K562 (cell line): Measurements from ENCODE around the gene MAP4K1. TPM values are rescaled to one million over a fixed set of nuclear protein-coding genes. Genes with fewer than 3 reads are reported as not detected.

Source experiments
- ADNP ChIP-seq: fragments of 200-800 bp; sonication (Bioruptor generic); IDR thresholded peaks from 2 replicates; pipeline ENCODE4 v1.6.1; 2016; ENCODE audit warnings: missing genetic modification characterization, missing compliant biosample characterization
- CXXC5 ChIP-seq: fragments of 250-450 bp; sonication (Bioruptor Pico); IDR thresholded peaks from 2 replicates; pipeline ENCODE4 v1.8.0; 2022; ENCODE audit warnings: inconsistent platforms, mild to moderate bottlenecking, moderate library complexity
- ETV6 ChIP-seq, 3 experiments: fragments of 150-350 bp in 1 of 3; sonication (generic) in 1 of 3; formaldehyde crosslinking in 1 of 3; IDR thresholded peaks; 2 replicates each; pipeline versions ENCODE4 v1.6.1 to v1.8.0; 2014 to 2022; ENCODE audit warnings: borderline replicate concordance in 2 of 3, low read depth in 2 of 3, antibody characterized with exemption in 1 of 3, low read length in 1 of 3, mild to moderate bottlenecking in 1 of 3, missing genetic modification reagents in 1 of 3
- KHSRP ChIP-seq: fragments of 450-650 bp; IDR thresholded peaks from 2 replicates; pipeline ENCODE4 v1.6.1; 2017
- MTA3 ChIP-seq: fragments of 450-650 bp; formaldehyde crosslinking; IDR thresholded peaks from 2 replicates; pipeline ENCODE4 v1.6.1; 2017; ENCODE audit warnings: mild to moderate bottlenecking, borderline replicate concordance
- MYC ChIP-seq, 2 experiments: fragments of 250-450 bp in 1 of 2; sonication (Bioruptor Pico) in 1 of 2; IDR thresholded peaks; 2 replicates each; pipeline versions ENCODE4 v1.5.1 to v1.6.1; 2012 to 2021; ENCODE audit warnings: low read depth in 2 of 2, borderline replicate concordance in 1 of 2, improper control_type of control experiment in 1 of 2, low read length in 1 of 2, mild to moderate bottlenecking in 1 of 2, moderate library complexity in 1 of 2
- XRCC4 ChIP-seq: IDR thresholded peaks from one replicate; pipeline ENCODE4 v1.6.1; 2011; ENCODE audit not compliant: insufficient read depth, insufficient read length; ENCODE audit errors: extremely low read depth
- ZNF668 ChIP-seq: fragments of 250-450 bp; sonication (Bioruptor Pico); IDR thresholded peaks from 2 replicates; pipeline ENCODE4 v1.8.0; 2022; ENCODE audit warnings: mild to moderate bottlenecking, inconsistent platforms
- polyA plus RNA-seq, 8 experiments: library from polyadenylated mRNA; depleted of rRNA in 4 of 8; stranded (reverse) in 5 of 8; unstranded in 3 of 8; fragments of >200 nt; fragmentation: Nextera tagmentation in 2 of 8; fragmentation: Illumina TruSeq in 1 of 8; extraction: Ambion mirVana in 2 of 8; extraction: Trizol in 1 of 8; gene quantifications; 2 replicates each; pipeline versions ENCODE4 v1.2.1 to v1.2.3, GENCODE V29; 2011 to 2014; ENCODE audit warnings: inconsistent platforms in 1 of 8, missing spikeins in 1 of 8
- total RNA-seq, 7 experiments: library from RNA; depleted of rRNA in 6 of 7; stranded (reverse); fragments of >200 nt in 6 of 7; fragmentation: Illumina TruSeq in 2 of 7; extraction: Trizol in 2 of 7; gene quantifications; 2 replicates each; pipeline versions ENCODE4 v1.2.1 to v1.2.3, GENCODE V29; 2011 to 2021; ENCODE audit warnings: low replicate concordance in 1 of 7
- TF ChIP-seq, protein P1 (sequence below): fragments of 250-450 bp; sonication (Bioruptor Pico); IDR thresholded peaks from 2 replicates; pipeline ENCODE4 v1.4.0; 2020; ENCODE audit warnings: mild to moderate bottlenecking
- TF ChIP-seq, protein P2 (sequence below): fragments of 450-650 bp; formaldehyde crosslinking; IDR thresholded peaks from 2 replicates; pipeline ENCODE4 v1.4.0; 2020; ENCODE audit warnings: mild to moderate bottlenecking, mixed read lengths
- TF ChIP-seq, protein P3 (sequence below): sonication (generic); formaldehyde crosslinking; IDR thresholded peaks from 2 replicates; pipeline ENCODE4 v1.8.1; 2023; ENCODE audit warnings: mild to moderate bottlenecking, missing genetic modification reagents

MAP4K1 gene
- total and polyA plus RNA-seq, 9 of the 15 experiments (the other 6 are each of a cell fraction or from before 2014, with no cell fraction given), result 0.14 to 3.2 (median 0.73) TPM; not detected in 1

DNA sequence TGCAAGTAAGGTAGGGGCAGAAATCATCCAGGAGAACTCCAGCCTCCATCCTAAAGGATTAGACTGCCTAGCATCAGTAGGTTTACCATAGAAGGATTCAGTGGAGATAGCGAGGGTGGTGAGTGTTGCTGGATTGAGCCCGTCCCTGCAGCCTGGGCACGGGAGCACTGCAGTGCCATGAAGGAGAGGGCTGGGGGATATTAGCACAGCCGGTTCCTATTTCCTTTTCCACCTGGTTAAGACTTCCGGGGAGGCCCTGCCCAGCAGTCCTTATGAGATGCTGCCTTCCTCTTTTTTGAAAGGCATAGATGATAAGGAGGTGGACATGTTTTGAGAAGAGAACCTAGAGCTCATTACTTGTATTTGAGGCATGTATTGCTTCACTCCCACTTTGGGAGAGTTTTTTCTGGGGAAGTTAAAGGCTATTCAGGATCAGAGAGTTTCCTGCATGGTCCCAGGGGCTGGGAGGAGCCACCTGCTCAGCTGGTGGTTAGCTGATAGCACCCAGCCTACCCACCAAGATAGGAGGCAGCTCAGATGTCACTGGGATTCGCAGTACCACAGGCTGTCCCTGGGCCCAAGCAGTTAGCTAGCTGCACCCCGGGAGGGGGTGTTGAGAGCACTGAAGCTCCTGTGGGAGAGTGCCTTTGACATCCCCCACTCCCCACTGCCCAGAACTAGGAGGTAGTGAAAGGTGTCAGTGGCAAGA lies 46.9 kb upstream of the MAP4K1 start (continued):
- peak in 1 of 2 experiments; percentile 83; a peak in 2 of 4 replicates for TF ChIP-seq ETV6 (IDR thresholded peaks at IDR 0.05; ENCODE audit: borderline replicate concordance in 1 of 2, low read depth in 2 of 2, low read length in 1 of 2)
- TF ChIP-seq ETV6 (CRISPR knock-in tag; IDR thresholded peaks at IDR 0.05; ENCODE audit: borderline replicate concordance), result no peak
- TF ChIP-seq, protein P1, sequence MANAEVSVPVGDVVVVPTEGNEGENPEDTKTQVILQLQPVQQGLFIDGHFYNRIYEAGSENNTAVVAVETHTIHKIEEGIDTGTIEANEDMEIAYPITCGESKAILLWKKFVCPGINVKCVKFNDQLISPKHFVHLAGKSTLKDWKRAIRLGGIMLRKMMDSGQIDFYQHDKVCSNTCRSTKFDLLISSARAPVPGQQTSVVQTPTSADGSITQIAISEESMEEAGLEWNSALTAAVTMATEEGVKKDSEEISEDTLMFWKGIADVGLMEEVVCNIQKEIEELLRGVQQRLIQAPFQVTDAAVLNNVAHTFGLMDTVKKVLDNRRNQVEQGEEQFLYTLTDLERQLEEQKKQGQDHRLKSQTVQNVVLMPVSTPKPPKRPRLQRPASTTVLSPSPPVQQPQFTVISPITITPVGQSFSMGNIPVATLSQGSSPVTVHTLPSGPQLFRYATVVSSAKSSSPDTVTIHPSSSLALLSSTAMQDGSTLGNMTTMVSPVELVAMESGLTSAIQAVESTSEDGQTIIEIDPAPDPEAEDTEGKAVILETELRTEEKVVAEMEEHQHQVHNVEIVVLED, result no peak
- no peak for TF ChIP-seq ADNP (tag)
- TF ChIP-seq, protein P2, sequence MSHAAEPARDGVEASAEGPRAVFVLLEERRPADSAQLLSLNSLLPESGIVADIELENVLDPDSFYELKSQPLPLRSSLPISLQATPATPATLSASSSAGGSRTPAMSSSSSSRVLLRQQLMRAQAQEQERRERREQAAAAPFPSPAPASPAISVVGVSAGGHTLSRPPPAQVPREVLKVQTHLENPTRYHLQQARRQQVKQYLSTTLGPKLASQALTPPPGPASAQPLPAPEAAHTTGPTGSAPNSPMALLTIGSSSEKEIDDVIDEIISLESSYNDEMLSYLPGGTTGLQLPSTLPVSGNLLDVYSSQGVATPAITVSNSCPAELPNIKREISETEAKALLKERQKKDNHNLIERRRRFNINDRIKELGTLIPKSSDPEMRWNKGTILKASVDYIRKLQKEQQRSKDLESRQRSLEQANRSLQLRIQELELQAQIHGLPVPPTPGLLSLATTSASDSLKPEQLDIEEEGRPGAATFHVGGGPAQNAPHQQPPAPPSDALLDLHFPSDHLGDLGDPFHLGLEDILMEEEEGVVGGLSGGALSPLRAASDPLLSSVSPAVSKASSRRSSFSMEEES (CRISPR knock-in tag), result no peak
- 0 out of 2 replicates have a peak, but pooled peaks have one; percentile 16 for TF ChIP-seq MTA3
- TF ChIP-seq, protein P3, sequence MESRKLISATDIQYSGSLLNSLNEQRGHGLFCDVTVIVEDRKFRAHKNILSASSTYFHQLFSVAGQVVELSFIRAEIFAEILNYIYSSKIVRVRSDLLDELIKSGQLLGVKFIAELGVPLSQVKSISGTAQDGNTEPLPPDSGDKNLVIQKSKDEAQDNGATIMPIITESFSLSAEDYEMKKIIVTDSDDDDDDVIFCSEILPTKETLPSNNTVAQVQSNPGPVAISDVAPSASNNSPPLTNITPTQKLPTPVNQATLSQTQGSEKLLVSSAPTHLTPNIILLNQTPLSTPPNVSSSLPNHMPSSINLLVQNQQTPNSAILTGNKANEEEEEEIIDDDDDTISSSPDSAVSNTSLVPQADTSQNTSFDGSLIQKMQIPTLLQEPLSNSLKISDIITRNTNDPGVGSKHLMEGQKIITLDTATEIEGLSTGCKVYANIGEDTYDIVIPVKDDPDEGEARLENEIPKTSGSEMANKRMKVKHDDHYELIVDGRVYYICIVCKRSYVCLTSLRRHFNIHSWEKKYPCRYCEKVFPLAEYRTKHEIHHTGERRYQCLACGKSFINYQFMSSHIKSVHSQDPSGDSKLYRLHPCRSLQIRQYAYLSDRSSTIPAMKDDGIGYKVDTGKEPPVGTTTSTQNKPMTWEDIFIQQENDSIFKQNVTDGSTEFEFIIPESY (CRISPR knock-in tag), result no peak
- 0 out of 2 replicates have a peak, but pooled peaks have one; percentile 25 for TF ChIP-seq CXXC5 (CRISPR knock-in tag)
- no peak for TF ChIP-seq KHSRP
- no peak for TF ChIP-seq ZNF668 (CRISPR knock-in tag)
- no peak for TF ChIP-seq XRCC4
- 0 out of 2 replicates have a peak, but pooled peaks have one; percentile 21 for TF ChIP-seq MYC (IDR thresholded peaks at IDR 0.05; ENCODE audit: low read depth, low read length)
- TF ChIP-seq MYC (CRISPR knock-in tag; IDR thresholded peaks at IDR 0.05; ENCODE audit: borderline replicate concordance, low read depth), result no peak
